Fibroblast of skin of abdomen (primary cell): ENCODE measurements around the gene MAPK12.

Experiments used
- DNase-seq: peaks from one replicate; pipeline ENCODE4 v3.0.0-alpha.2; 2013

The MAPK12 gene

GRCh38 chr22:50227579-50228215 is 33.8 kb downstream of the MAPK12 start:
- DNase-seq = no peak

GRCh38 chr22:50226875-50227165 is 34.7 kb downstream of the MAPK12 start:
- DNase-seq = no peak

GRCh38 chr22:50226063-50226874 is 35.2 kb downstream of the MAPK12 start:
- DNase-seq = no peak

GRCh38 chr22:50225200-50225969 is 36.1 kb downstream of the MAPK12 start:
- no peak for DNase-seq

- DNase-seq = no peak
Measured at GRCh38 chr22:50224071-50224470, 37.4 kb downstream of the MAPK12 start.

GRCh38 chr22:50222508-50222907 is 39.0 kb downstream of the MAPK12 start:
- no peak for DNase-seq

- no peak for DNase-seq
Measured at GRCh38 chr22:50221410-50222300, 39.8 kb downstream of the MAPK12 start.

GRCh38 chr22:50220603-50221409 is 40.7 kb downstream of the MAPK12 start:
- no peak for DNase-seq

GRCh38 chr22:50219800-50220602 is 41.5 kb downstream of the MAPK12 start:
- no peak for DNase-seq

GRCh38 chr22:50218996-50219727 is 42.3 kb downstream of the MAPK12 start:
- peak; percentile 74 for DNase-seq

- no peak for DNase-seq
Measured at GRCh38 chr22:50218153-50218995, 43.1 kb downstream of the MAPK12 start.

- DNase-seq = no peak
Measured at GRCh38 chr22:50217543-50218152, 43.8 kb downstream of the MAPK12 start.

GRCh38 chr22:50216684-50217520 is 44.6 kb downstream of the MAPK12 start:
- DNase-seq = no peak

GRCh38 chr22:50216055-50216683 is 45.3 kb downstream of the MAPK12 start:
- DNase-seq = no peak

- no peak for DNase-seq
Measured at GRCh38 chr22:50215297-50216054, 46.0 kb downstream of the MAPK12 start.

- no peak for DNase-seq
Measured at GRCh38 chr22:50213263-50213662, 48.2 kb downstream of the MAPK12 start.
